ENCODE data around the gene SRPK3.

- TF ChIP-seq CTCF (IDR thresholded peaks at IDR 0.05; ENCODE audit: insufficient read depth, low read length) (no peak), POLR2AphosphoS5 (IDR thresholded peaks at IDR 0.05; ENCODE audit: low read depth) (no peak)
These were observed 45.6 kb upstream of the SRPK3 start for GRCh38 chrX:153735274-153735673.
